ENCODE results near the gene LSR.

Gene LSR

DNA sequence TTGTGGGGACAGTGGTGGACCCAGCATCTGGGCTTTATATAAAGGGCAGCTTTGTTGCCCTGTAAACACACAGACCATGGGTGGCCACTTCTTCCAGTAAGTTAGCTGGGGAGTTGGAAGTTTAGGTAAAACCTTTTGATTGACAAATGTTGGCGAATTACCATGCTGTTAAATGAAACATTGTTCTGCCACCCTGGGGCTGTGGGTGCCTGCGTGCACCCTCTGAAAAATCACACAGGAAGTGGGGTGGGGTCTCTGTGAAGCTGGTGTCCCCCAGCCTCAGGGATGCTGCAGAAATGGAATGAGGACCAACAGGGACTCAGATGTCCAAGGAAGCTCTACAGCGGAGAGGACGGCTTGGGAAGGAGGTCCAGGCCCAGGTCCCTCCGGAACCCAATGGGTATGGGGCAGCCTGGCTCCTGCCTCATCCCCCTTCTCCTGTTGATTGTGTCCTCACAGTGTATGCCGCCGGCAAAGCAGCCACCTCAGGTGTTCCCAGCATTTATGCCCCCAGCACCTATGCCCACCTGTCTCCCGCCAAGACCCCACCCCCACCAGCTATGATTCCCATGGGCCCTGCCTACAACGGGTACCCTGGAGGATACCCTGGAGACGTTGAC is 17.2 kb downstream of the LSR start:
- in situ Hi-C loops (cut with MboI; ENCODE audit: low sequenced_read_pairs), result no loop called here

DNA sequence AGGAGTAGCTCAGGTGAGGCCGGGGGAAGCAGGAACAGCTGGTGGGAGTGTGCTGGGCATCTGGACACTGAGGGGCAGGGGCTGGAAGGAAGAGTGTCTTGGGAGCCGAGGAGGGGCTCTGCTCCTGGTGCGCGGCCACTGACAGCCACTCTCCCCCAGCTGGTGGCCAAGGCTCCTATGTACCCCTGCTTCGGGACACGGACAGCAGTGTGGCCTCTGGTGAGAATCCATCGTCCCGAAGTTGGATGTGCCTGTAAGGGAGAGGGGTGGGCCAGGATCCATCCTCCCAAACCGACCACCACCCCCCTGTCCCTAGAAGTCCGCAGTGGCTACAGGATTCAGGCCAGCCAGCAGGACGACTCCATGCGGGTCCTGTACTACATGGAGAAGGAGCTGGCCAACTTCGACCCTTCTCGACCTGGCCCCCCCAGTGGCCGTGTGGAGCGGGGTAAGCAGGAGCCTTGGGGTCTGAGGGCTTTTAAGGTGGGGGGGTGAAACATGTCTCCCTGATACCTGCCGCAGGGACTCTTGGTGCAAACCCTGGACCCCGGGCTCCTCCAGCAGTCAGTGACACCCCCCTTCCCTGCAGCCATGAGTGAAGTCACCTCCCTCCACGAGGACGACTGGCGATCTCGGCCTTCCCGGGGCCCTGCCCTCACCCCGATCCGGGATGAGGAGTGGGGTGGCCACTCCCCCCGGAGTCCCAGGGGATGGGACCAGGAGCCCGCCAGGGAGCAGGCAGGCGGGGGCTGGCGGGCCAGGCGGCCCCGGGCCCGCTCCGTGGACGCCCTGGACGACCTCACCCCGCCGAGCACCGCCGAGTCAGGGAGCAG is 17.9 kb downstream of the LSR start:
- in situ Hi-C loops (cut with MboI; ENCODE audit: low sequenced_read_pairs), result no loop called here

DNA sequence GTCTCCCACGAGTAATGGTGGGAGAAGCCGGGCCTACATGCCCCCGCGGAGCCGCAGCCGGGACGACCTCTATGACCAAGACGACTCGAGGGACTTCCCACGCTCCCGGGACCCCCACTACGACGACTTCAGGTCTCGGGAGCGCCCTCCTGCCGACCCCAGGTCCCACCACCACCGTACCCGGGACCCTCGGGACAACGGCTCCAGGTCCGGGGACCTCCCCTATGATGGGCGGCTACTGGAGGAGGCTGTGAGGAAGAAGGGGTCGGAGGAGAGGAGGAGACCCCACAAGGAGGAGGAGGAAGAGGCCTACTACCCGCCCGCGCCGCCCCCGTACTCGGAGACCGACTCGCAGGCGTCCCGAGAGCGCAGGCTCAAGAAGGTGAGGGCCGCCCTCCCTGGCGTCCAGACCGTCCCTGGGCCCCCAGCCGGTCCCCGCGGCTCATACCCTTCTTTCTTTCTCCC is 18.6 kb downstream of the LSR start:
- in situ Hi-C loops (cut with MboI; ENCODE audit: low sequenced_read_pairs), result no loop called here

DNA sequence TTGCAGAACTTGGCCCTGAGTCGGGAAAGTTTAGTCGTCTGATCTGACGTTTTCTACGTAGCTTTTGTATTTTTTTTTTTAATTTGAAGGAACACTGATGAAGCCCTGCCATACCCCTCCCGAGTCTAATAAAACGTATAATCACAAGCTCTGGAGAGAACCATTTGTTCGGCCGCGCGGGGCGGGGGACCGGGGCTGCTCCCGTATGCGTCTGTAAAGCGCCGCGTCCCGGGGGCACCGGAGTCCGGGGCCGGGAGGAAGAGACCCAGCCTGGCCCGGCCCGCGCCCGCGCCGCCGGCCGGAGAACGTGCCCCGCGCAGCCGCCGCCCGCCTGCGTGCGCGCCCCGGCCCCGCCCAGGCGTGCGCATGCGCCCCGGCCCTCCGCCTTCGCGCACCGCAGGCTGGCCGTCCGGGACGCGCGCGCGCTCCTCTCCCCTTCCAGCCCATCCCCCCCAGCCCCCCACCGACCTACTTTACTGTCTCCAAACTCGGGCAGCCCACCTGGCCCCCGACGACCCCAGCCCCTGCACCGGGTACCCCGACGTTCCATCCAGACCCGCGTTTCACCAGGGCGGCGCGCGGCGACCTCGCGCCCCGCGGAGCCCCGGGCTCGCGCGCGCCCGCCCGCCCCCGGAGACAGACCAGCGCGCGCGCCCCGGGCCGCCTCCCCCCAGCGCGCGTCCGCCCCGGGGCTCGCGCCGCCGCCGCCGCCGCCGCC is 19.2 kb downstream of the LSR start:
- in situ Hi-C loops (cut with MboI; ENCODE audit: low sequenced_read_pairs), result no loop called here

DNA sequence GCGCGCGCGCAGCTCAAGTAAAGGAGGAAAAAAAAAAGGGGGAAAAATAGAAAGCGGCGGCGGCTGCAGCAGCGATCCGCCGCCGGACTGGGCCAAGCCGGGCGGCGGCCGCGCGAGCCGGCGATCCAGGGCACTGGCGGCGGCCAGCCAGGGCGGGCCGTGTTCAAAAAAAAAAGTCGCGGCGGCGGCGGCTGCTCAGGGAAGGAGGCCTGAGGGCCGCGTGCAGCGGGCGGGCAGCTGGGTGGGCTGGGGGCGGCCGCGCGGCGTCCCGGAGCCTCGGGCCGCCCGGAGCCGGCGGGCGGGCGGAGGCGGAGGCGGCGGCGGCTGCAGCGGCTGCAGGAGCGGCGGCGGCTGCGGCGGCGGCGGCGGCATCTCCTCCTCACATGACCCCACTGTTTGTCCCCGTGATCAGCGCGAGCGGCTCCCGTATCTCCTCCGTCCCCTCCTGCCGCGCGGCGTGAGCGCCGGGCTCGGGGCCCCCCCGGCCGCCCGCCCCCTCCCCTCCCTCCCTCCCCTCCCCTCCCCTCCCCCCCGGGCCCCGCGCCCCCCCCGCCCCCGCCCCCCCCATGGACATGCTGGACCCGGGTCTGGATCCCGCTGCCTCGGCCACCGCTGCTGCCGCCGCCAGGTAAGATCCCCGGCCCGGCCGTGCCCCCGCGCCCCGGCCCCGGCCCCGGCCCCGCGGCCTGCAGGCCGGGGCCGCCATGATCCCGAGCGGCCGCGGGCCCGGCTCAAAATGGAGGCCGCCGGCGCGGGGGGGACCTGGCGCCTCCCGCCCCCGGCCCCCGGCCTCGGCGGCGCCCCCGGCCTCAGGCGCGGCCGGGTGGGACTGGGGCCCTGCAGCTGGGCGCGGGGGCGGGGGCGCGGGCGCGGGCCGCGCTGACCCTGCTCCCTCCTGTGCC is 20.0 kb downstream of the LSR start, which contains the start of gene USF2:
USF2 (plus strand) TSS at position 427 of the 902 bp plus-strand sequence; CDS start at position 567, 140 bp downstream.
- in situ Hi-C loops (cut with MboI; ENCODE audit: low sequenced_read_pairs), result no loop called here

DNA sequence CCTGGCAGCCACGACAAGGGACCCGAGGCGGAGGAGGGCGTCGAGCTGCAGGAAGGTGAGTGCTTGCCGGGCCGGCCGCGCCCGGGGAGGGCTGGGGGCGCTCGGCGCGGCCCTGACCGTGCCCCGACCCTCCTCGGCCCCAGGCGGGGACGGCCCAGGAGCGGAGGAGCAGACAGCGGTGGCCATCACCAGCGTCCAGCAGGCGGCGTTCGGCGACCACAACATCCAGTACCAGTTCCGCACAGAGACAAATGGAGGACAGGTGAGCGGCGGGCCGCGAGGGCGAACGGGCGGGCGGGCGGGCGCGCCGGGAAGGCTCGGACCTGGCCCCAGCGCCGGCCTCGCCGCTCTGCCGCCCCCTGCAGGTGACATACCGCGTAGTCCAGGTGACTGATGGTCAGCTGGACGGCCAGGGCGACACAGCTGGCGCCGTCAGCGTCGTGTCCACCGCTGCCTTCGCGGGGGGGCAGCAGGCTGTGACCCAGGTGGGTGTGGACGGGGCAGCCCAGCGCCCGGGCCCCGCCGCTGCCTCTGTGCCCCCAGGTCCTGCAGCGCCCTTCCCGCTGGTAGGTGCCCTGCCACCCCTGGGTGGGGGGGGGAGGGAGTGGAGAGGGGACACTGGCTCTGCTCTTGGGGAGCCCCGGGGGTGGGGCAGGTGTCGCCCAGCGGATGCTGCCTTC is 20.8 kb downstream of the LSR start:
- in situ Hi-C loops (cut with MboI; ENCODE audit: low sequenced_read_pairs), result no loop called here

DNA sequence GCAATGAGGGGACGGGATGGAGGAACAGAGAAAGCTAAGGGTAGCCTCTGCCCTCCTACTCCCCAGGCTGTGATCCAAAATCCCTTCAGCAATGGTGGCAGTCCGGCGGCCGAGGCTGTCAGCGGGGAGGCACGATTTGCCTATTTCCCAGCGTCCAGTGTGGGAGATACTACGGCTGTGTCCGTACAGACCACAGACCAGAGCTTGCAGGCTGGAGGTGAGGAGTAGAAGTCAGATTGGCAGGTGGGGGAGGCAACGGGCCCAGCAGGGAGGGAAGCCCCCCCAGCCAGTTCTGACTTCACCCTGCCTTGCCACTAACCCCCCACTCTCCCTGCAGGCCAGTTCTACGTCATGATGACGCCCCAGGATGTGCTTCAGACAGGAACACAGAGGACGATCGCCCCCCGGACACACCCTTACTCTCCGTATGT is 21.6 kb downstream of the LSR start:
- in situ Hi-C loops (cut with MboI; ENCODE audit: low sequenced_read_pairs), result no loop called here

DNA sequence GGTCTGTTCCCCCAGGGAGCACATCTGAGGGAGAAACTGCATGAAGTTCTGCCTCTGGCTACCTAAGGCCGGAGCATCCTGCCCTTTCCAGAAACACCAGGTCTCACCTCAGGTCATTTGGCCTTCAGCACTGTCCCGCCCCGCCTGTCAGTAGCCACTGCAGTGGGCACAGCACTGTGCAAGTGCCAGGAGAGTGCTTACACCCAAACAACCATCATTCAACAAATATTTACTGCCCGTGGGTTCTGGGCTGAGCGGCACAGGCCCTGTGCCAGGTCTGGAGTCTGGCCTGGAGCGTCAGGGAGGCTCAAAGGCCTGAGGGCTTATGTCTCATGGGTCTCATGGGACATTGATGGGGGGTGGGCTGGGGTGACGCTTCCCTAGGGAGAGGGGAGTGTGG is 22.7 kb downstream of the LSR start:
- in situ Hi-C loops (cut with MboI; ENCODE audit: low sequenced_read_pairs), result no loop called here

DNA sequence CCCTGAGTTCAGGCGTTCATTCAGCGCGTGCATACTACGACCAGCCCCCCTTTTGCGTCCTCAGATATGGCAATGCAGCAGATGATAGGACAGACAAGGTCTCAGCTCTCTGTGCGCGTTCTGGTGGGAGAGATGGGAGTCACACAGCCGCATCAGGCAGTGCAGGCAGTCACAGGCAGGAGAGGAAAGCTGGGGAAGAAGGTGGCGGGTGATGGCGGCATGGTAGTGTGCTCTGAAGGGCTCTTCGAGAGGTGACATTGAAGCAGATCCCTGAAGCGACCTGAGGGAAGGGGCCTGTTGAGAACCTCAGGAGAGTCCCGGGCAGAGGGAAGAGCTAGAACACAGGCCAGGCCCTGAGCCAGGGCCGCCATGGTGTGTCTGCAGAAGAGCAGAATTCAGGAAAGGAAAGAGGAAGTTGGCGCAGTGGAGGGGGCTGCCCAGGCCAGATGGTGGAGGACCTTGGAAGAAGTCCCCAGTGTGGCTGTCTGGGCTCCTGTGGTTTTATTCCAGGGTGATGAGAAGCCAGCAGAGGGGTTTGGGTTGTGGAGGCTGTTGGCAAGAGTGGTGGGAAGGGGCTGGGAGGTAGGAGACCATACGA is 23.4 kb downstream of the LSR start:
- in situ Hi-C loops (cut with MboI; ENCODE audit: low sequenced_read_pairs), result no loop called here

DNA sequence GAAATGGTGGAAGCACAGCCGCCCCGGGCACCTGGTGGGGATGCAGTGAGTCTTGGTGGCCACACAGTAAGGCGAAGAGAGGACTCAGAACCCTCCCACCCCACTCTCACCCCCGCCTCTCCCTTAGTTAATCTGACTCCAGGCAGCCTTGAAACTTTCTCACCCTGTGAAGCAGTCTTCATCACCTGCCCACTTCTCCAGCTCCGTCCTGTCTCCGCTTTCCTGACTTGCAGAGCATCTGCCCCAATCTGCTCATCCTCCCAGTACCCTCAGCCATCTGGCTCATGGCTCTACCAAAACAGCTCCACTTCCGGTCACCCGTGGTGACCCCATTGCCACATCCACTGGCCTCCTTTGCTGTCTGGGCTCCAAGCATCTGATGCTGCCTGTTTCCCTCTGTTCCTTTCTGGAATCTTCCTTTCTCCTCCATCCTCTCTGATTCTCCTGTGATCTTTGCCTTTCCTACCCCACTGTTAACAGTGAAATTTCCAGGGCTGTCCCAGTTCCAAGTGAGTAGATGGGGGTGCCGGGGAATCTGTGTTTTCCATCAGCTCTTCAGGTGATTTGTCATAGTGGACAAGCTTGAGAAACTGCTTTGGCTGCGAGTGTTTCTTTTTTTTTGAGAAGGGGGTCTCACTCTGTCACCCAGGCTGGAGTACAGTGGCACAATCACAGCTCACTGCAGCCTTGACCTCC is 24.3 kb downstream of the LSR start:
- in situ Hi-C loops (cut with MboI; ENCODE audit: low sequenced_read_pairs), result no loop called here

DNA sequence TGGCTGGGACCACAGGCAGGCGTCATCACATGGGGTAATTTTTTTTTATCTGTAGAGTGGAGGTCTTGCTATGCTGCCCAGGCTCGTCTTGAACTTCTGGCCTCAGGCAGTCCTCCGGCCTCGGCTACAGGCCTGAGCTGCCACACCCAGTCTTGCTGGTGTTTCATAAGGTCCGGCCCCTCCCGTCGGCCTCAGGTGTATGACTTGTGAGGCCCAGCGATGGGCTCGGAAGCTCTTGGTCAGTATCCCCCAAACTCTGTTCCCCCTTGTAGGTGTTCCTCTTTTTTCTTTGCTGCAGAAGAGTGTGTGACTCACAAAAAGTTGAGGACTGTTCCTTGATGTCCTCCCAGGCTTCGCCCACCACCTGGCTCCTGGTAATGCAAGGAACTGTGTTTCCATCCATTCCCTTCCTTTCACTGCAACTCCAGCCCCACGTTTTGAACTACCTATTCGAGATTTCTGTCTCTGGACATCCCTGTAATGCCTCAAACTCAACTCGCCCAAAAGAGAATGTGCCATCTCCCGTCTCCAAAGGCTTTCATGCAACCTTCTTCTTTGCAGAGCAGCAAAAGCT is 25.0 kb downstream of the LSR start:
- in situ Hi-C loops (cut with MboI; ENCODE audit: low sequenced_read_pairs), result no loop called here

DNA sequence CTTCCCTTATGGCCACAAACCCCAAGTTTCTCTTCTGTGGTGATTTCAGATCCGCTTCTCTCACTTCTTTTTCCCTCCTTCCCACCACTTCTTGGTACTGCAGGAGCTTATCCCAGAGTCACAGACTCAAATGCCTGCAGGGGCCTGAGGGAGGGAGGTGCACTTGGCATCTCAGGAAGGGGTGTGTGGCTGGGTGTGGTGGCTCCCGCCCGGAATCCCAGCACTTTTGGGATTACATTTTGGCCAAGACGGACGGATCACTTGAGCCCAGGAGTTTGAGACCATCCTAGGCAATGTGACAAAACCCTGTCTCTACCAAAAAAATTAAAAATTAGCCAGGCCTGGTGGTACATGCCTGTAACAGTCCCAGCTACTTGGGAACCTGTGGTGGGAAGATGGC is 25.5 kb downstream of the LSR start:
- in situ Hi-C loops (cut with MboI; ENCODE audit: low sequenced_read_pairs), result no loop called here

DNA sequence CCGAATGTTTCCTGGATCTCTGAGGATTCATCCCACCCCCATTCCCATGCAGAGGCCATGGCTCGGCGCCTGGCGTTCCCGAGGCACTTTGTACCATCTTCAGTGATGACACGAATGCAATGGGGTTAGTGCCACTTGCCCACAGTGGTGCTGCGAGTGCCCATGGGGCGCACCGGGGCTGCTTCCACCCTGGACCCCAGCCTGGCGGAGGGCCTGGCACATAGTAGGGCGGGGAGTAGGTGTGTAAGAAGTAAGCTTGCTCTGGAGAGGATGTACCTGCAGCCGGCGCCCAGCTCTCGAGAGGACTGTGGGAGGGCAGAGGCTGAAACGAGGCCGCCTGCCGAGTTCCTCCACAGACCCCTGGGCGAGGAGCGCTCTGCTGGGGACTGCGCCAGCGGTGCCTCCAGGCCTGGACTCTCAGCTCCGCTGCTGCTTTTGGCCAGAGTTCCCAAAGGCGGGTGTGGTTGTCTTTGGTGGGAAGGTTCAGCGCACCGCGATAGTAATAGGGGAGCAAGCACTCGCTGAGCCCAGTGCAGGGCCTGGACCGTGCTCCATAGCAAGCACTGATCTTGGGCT is 28.0 kb downstream of the LSR start:
- in situ Hi-C loops (cut with MboI; ENCODE audit: low sequenced_read_pairs), result no loop called here

DNA sequence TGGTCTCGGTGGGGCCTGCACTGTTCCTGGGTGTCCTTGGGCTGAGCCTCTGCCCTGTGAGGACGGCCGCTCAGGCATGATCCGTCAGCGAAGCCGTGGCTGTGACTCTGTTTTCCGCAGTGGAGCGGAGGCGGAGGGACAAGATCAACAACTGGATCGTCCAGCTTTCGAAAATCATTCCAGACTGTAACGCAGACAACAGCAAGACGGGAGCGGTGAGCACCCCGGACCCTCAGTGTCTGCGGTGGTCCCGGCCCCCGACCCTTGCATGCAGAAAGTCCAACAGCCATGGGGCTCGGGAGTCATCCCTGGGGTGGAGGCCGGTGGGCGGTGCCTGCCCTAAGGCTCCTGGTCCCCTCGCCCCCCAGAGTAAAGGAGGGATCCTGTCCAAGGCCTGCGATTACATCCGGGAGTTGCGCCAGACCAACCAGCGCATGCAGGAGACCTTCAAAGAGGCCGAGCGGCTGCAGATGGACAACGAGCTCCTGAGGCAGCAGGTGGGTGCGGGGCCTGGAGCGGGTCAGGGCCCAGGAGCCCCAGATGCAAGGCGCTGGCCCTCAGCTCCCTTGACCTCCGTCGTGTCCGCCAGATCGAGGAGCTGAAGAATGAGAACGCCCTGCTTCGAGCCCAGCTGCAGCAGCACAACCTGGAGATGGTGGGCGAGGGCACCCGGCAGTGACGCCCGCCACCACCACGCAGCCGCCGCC is 29.9 kb downstream of the LSR start:
- in situ Hi-C loops (cut with MboI; ENCODE audit: low sequenced_read_pairs), result no loop called here

DNA sequence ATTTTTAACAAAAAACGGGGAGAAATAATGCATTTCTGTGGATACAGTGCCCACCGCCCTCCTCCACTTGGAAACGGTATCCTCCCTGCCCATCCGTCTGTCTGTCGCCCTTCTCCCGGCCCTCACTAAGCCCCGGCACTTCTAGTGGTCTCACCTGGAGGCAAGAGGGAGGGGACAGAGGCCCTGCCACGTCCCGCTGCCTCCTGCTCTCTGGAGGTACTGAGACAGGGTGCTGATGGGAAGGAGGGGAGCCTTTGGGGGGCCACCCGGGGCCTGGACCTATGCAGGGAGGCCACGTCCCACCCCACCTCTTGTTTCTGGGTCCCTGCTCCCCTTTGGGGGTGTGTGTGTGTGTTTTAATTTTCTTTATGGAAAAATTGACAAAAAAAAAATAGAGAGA is 30.6 kb downstream of the LSR start:
- in situ Hi-C loops (cut with MboI; ENCODE audit: low sequenced_read_pairs), result no loop called here

DNA sequence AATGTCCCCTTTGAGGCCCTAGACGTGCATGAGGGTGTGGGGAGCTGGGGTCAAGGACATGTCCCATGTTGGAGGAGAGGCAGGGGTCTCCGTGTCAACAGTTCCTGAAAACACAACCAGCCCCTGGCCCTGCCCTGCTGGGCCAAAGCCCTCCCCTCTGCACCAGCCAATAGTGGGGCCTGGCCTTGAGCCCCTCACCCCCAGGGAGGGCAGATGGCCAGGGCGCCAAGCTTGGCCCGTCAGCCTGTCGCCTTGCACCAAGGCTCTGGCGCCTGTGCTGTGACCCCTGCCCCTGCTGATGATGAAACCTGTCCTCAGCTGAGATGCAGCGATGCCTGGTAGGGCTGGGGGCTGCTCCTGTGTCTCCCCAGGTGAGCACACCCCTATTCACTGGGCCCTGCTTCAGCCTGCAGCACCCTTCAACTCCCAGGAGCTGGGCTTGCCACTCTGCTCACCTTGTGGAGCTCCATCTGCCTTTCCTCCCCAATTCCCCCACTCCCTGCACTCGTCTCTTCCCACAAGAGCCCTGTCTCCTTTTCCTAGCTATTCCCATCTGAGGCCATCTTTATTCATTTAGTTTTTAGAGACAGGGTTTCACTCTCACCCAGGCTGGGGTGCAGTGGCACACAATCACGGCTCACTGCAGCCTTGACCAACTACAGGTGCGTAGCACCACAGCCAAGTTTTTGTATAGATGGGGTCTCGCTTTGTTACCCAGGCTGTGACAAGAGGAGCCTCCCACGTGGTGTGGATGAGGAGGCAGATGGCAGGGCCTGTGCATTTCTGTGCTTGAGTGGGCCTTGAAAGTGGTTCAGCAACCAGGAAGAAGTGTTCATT is 31.4 kb downstream of the LSR start:
- in situ Hi-C loops (cut with MboI; ENCODE audit: low sequenced_read_pairs), result no loop called here

DNA sequence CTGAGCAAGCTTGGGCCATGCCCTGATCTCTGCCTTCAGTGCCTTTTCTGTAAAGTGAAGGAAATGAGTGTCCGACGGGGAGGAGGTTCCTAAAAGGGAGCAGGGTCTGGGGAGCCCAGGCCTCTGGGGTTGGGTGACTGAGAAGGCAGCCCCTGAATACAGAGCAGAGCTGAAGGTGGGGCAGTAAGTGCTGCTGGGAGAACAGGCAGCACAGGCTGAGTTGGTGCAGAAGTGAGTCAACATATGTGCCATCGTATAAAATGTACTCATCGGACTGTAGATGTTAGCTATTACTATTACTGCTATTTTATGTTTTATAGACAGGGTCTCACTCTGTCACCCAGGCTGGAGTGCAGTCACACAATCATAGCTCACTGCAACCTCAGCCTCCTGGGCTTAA is 32.5 kb downstream of the LSR start:
- in situ Hi-C loops (cut with MboI; ENCODE audit: low sequenced_read_pairs), result no loop called here

Data from HL-60/S4 treated with phorbol 12-myristate 13-acetate at 8.2 ng/mL for 4 days and 3 days (cell line).